Muscle of back (tissue), 11 donors: ENCODE data around the gene TMEM208. TPM values are rescaled to one million over a fixed set of nuclear protein-coding genes. Genes with fewer than 3 reads are reported as not detected.

ENCODE experiments used
- DNase-seq, 3 donors: peaks; one replicate each; pipeline versions ENCODE4 v3.0.0 to v3.0.0-alpha.2; 2013
- polyA plus RNA-seq, 10 donors: library from polyadenylated mRNA; unstranded; fragments of 120-200 nt; gene quantifications; one replicate each; pipeline ENCODE4 v1.2.1, GENCODE V29; 2013; ENCODE audit not compliant: insufficient read length in 10 of 10

Gene TMEM208
- polyA plus RNA-seq, 10 donors, result 15.0 to 28.3 (median 19.5) TPM

- peak in 2 of 3 donors; percentile 24 to 50 for DNase-seq
Measured at GRCh38 chr16:67248401-67249177, 21.7 kb downstream of the TMEM208 start, which contains the start of gene SLC9A5. TSS of gene SLC9A5 (plus strand) at chr16:67248979. CDS start at chr16:67249015, 36 bp downstream.

- peak in 1 of 3 donors; percentile 39 for DNase-seq
Measured at GRCh38 chr16:67249178-67250044, 22.5 kb downstream of the TMEM208 start.

GRCh38 chr16:67250045-67250327 is 23.1 kb downstream of the TMEM208 start:
- DNase-seq, result no peak

DNA sequence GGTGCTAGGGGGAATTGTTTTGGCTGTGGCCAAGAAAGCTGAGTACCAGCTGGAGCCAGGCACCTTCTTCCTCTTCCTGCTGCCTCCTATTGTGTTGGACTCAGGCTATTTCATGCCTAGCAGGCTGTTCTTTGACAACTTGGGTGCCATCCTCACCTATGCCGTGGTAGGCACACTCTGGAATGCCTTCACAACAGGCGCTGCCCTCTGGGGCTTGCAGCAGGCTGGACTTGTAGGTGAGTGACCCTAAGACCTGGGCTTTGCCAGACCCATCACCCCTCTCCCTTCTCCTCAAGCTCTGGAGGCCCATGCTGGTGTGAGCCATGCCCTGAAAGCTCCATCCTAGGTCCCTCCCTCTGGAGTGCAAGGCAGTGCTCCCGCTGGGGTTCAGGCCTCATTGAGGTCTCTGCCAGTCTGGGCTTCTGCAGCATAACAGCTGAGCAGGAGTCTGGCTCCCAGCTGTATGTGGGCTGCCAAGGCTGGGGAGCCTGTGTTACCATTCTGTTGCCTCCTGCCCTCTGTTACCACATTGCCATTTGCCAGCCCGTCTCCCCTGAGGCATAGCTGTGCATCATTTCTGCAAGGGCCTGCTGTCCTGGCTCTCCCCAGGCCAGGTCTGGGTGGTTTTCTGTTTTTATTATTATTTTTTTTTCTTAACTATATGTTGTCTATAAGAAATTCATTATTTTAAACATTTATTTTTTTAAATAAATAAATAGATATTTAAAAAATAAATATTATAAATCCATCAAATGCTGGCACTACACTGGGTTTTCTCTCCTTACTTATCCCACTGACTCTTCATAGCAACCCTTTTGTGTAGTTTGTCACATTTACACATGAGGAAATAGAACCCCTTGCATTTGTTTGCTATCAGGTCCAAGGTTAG is 25.9 kb downstream of the TMEM208 start:
- no peak for DNase-seq

DNA sequence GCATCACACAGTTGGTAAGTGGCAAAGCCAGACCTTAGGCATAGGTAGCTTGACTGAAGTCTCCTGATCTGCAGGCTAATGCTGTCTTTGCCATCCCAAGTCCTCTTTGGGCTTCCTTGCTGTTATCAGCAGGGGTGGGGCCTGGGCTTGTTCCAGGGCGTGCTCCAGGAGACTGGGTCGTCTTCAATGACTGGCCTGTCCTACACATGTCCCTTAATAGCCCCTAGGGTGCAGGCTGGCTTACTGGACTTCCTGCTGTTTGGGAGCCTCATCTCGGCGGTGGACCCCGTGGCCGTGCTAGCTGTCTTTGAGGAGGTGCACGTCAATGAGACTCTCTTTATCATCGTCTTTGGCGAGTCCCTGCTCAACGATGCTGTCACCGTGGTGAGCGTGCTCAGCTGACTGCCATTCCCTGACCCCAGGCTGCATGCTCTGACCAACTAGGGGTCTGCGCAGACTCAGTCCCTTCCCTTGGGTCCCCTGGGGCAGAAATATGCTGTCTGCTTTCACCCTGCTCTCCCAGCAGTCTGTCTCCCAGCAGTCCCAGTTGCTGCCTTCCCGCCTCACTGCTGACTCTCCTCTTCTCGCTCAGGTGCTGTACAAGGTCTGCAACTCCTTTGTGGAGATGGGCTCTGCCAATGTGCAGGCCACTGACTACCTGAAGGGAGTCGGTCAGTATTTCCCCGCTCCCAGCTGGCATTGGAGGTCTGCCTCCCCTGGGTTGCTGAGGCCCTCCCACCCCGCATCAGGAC is 28.0 kb downstream of the TMEM208 start:
- no peak for DNase-seq

DNA sequence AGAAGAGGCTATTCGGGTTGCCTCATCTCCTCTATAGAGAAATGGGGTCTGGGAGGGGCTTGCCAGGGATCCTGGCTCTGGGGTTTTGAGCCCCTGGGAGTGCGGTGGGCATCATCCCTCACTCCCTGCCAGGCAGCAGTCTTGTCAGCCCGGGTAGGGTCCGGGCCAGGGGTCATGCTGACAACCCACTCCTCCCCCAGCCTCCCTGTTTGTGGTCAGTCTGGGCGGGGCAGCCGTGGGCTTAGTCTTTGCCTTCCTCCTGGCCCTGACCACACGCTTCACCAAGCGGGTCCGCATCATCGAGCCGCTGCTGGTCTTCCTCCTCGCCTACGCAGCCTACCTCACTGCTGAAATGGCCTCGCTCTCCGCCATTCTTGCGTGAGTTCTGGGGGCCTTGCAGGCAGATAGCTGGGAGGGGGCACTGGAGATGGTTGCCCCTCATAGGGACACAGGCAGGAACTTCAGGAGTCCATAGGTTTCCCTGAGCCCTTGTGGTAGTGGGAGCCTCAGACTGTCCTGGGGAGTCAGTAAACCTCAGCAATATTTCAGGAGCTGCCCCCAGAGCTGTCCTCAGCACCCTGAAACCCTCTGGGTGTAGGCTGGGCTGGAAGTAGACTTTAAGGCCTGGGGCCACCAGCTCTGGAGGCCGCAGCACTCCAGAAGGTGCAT is 28.8 kb downstream of the TMEM208 start:
- DNase-seq, result no peak

GRCh38 chr16:67256701-67257230 is 29.8 kb downstream of the TMEM208 start:
- no peak for DNase-seq

DNA sequence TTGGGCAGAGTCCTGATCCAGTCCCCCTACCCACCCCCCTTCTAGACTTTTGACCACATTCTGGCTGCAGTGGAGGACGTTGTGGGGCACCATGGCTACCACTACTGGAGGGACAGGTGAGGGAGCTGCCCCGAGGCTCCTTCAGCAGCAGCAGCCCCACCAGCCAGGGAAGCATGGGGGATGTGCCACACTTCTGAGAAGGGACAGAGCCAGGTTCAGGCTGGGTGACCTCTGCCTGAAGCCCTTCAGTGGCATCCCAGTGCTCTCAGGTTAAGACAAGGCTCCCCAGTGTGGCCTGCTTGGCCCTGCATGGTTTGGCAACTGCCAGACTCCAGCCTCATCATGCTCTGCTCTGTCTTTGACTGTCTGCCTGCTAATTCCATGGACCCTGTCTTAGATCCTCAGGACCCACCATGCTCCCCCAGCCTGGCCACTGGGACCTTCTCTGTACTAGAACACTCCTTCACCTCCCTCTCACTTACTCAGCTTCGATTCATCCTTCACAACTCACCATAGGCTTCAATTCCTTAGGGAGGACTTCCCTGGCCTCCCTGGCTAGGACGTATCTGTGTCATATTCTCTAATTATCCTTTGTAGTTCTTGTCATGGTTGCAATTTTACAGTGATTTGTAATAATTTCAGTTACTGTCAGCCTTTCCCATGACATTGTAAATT is 30.7 kb downstream of the TMEM208 start:
- no peak for DNase-seq

GRCh38 chr16:67258161-67258835 is 31.4 kb downstream of the TMEM208 start:
- no peak for DNase-seq

DNA sequence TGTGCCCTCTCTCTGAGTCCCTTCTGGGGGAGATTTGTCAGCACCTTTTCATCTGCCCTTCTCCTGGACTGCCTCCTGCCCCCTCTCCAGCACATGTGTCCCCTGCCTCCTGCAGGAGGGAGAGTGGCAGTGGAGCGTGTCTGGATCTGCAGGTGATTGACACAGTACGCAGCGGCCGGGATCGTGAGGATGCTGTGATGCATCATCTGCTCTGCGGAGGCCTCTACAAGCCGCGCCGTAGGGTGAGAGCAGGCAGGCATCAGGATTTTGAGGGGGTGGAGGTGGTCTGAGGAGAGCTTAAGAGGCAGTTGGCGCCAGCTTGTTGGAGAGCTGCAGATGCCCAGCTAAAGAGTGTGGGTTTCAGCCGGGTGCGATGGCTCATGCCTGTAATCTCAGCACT is 32.8 kb downstream of the TMEM208 start:
- no peak for DNase-seq

GRCh38 chr16:67260426-67261063 is 33.6 kb downstream of the TMEM208 start:
- no peak for DNase-seq

GRCh38 chr16:67263201-67263600 is 36.3 kb downstream of the TMEM208 start:
- no peak for DNase-seq

GRCh38 chr16:67264277-67264676 is 37.3 kb downstream of the TMEM208 start:
- DNase-seq, result no peak

GRCh38 chr16:67264866-67265265 is 37.9 kb downstream of the TMEM208 start:
- DNase-seq, result no peak

DNA sequence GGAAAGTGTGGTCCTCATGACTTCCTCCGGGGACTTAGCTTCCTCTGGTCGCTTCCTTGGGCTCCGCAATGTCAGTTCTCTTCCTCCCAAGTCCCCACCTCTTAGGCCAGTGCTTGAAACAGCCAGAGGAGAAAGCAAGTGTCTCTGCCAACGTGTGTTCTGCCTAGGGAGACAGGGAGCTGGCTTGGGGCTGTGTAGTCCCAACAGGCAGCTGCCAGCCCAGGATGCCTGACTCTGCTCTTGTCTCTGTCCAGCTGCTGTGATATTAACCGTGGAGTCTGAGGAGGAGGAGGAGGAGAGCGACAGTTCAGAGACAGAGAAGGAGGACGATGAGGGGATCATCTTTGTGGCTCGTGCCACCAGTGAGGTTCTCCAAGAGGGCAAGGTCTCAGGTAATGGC is 38.9 kb downstream of the TMEM208 start:
- no peak for DNase-seq

GRCh38 chr16:67268136-67268579 is 41.2 kb downstream of the TMEM208 start:
- DNase-seq, result peak in 2 of 3 donors; percentile 34 to 69

GRCh38 chr16:67269766-67270165 is 42.8 kb downstream of the TMEM208 start:
- peak in 1 of 3 donors; percentile 44 for DNase-seq

- no peak for DNase-seq
Measured at GRCh38 chr16:67270931-67271338, 44.0 kb downstream of the TMEM208 start.

DNA sequence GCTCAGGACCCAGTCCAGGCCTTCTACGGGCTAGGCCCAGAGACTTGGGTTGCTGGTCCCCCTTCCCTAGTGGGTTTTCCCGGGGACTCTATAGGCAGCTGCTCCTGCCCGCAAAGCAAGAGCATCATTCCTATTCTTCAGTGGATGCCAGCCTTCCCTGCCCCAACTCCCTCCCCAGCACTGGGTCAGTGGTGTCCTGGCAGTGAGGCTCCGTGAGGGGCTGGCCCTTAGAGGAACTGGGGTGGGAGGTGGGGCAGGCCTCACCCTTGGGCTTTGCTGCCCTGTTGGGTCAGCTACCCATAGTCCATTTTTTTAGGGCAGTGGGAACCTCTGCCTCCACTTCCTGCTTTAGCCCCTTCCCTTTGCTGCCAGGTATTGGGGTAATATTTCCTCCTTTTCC is 44.5 kb downstream of the TMEM208 start:
- DNase-seq, result no peak
